GM21737 (cell line): ENCODE results near the gene SLC7A6.

ENCODE experiments used
- ATAC-seq: cut with Tn5 transposase; IDR thresholded peaks from one replicate; pipeline ENCODE4 v1.9.1; 2021; ENCODE audit warnings: mild to moderate bottlenecking, moderate library complexity; ENCODE audit not compliant: unreplicated experiment

SLC7A6 gene

DNA sequence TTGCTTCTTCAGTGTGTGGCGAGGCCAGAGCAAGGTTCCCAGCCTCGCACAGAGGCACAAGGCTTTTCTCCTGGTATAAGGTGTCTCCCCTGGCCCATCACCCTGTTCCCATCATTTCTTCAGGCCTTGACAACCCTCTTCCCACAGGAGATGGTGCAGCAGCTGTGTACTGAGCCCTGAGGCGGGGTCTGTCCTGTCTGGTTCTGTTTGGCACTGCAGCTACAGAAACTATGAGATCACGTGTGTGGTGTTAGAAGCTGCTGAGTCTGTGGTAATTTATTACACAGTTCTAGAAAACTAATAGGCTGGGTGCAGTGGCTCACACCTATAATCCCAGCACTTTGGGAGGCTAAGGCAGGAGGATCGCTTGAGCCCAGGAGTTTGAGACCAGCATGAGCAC lies 11.9 kb upstream of the SLC7A6 start:
- no peak for ATAC-seq

DNA sequence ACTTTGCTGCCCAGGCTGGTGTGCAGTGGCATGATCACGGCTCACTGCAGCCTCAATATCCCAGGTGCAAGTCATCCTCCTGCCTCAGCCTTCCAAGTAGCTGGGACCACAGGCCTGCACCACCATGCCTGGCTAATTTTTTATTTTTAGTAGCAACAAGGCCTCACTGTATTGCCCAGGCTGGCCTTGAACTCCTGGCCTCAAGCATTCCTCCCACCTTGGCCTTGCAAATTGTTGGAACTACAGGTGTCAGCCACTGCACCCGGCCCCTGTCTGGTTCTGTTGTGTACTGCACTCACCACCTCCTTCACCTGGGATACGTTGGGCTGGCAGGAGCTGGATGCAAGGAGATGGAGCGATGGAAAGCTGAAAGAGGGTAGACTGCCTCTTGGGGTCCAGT lies 10.6 kb upstream of the SLC7A6 start:
- ATAC-seq = no peak

DNA sequence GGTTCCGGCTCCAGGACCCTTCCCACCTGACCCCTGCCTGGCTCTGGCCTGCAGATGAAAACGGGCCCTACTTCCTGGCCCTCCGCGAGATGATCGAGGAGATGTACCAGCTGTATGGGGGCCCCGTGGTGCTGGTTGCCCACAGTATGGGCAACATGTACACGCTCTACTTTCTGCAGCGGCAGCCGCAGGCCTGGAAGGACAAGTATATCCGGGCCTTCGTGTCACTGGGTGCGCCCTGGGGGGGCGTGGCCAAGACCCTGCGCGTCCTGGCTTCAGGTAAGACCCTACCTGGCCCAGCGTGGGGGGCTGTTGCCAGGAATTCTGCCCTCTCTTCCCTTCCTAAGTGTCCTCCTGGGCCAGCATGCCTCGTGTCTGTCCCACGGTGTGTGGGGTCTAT lies 8.6 kb upstream of the SLC7A6 start:
- ATAC-seq = no peak

GRCh38 chr16:68257251-68257905 lies 6.9 kb upstream of the SLC7A6 start:
- peak; percentile 55 for ATAC-seq

DNA sequence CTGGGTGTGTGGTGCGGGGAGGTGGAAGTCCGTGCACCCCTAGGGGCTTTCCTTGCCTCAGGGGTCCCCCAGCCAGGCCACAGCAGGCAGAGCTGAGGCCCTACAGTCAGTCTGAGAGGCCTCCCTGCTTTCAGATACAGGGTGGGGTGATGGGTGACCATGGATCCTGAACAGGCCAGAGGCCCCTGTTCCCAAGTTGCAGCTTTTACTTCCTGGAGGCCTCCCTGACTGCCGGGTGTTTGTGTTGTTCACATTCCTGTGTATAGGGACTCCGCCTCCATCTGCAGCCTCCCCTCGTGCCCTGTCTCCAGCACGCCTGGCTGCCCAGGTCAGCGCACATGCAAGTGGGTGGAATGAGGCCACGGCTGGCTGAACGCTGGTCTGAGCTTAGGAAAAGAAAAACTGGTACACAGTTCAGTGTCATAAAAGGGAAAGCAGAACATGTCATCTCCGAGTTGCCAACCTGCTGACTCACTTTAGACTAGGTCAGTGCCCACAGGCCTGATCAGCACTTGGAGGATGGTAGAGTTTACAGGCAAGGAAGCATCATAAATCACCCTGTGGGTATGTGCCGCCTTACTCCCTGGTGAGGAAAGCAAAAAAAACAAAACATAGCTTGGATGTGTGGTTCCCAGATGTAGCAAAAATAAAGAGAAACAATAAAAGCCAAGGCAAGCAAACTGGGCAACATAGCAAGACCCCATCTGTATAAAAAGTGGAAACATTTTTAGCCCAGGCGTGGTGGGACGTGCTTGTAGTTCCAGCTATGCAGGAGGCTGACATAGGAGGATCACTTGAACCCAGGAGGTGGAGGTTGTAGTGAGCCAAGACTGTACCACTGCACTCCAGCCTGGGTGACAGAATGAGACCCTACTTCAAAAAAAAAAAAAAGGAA lies 6.2 kb upstream of the SLC7A6 start:
- peak; percentile 15 for ATAC-seq

DNA sequence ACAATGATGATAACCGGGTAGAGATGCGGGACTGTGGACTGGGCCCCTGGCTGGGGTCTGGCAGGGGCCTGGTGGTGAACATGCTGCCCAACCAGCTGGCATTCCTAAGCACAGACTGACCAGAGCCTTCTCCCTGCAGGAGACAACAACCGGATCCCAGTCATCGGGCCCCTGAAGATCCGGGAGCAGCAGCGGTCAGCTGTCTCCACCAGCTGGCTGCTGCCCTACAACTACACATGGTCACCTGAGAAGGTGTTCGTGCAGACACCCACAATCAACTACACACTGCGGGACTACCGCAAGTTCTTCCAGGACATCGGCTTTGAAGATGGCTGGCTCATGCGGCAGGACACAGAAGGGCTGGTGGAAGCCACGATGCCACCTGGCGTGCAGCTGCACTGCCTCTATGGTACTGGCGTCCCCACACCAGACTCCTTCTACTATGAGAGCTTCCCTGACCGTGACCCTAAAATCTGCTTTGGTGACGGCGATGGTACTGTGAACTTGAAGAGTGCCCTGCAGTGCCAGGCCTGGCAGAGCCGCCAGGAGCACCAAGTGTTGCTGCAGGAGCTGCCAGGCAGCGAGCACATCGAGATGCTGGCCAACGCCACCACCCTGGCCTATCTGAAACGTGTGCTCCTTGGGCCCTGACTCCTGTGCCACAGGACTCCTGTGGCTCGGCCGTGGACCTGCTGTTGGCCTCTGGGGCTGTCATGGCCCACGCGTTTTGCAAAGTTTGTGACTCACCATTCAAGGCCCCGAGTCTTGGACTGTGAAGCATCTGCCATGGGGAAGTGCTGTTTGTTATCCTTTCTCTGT lies 5.1 kb upstream of the SLC7A6 start:
- ATAC-seq = no peak

DNA sequence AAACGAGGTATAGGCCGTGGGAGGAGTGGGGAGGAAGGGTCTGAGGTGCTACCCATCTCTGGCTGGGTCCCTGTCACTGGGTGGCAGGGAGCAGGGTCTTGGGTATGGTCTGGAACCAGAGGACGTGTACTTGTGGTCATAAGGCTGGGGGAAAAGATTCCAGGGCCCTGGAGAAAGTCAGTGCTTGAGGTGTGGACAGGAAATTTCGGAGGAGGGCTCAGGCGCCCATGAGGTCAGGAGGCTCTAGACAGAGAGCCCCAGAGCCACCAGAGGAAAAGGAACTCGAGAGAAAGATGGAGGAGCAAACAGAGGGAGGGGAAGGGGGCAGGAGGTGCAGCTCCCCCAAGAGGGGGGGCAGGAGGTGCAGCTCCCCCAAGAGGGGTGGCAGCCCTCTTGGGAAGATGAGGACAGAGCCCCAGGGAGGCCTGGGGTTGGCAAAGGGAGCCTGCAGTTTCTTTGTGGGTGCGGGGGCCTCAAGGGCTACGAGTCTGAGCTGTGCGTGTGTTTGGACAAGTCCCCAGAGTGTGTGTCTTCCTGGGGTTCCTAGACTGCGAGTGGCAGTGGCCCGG lies 683 bp upstream of the SLC7A6 start:
- peak; percentile 10 for ATAC-seq

GRCh38 chr16:68265078-68265920 lies 973 bp downstream of the SLC7A6 start:
- no peak for ATAC-seq

DNA sequence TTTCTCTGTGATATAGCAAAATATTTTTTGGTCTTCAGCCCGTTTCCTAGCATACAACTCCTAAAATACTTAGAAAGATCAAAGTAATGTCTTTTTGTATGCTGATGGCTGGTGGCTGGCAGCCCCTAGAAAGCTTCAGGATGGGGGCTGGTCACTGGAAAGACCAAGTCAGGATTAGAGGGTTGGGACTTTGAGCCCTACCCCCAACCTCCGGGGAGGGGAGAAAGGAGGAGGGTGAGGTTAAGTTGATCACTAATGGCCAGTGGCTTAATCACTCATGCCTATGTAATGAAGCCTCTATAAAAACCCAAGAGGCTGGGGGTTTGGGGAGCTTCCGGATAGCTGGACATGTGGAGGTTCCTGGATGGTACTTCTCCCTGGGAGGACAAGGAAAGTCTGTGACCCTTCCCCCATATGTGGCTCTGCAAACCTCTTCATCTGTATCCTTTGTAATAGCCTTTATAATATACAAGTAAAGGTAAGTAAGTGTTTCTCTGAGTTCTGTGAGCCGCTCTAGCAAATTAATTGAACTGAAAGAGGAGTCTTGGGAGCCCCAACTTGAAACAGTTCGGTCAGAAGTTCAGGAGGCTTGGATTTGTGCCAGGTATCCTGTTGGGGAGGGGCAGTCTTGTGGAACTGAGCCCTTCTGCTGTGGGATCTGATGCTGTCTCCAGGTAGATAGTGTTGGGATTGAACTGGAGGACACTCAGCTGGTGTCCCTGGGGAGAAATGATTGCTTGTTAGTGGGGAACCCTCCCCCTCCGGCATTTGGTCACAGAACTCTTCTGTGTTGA lies 3.5 kb downstream of the SLC7A6 start:
- ATAC-seq = no peak

- no peak for ATAC-seq
These were observed 5.5 kb downstream of the SLC7A6 start for GRCh38 chr16:68269793-68270192.

GRCh38 chr16:68270353-68270752 lies 6.0 kb downstream of the SLC7A6 start:
- no peak for ATAC-seq

GRCh38 chr16:68272507-68273209 lies 8.3 kb downstream of the SLC7A6 start:
- no peak for ATAC-seq

DNA sequence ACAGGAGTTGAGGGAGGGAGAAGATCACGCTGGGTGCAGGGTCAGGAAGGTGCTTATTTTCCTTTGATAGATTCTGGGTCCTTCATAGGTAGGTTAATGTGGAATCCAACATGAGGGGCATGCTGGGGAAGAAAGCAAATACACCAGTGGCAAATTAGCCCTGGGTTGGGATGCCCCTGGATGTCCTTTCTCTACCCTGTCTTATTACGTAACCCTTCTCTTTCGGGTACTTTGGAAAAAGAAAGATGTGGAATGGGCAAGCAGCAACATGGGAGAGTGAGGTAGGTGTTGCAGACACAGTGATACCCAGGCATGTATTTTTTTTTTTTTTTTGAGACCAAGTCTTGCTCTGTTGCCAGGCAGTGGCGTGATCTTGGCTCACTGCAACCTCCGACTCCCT lies 9.1 kb downstream of the SLC7A6 start:
- ATAC-seq = no peak

DNA sequence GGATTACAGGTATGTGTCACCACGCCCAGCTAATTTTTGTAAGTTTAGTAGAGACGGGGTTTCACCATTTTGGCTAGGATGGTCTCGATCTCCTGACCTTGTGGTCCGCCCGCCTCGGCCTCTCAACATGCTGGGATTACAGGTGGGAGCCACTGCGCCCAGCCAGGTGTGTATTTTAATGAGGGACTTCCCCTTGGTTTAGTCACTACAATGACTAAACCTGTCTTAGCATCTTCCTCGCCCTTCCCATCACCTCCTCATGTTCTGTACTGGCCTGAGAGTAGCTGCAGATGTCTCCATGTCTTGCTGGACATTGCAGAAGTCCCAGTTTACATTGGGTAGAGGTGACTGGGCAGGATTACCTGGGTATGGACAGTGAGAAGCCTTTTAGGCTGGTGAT lies 9.6 kb downstream of the SLC7A6 start:
- no peak for ATAC-seq

DNA sequence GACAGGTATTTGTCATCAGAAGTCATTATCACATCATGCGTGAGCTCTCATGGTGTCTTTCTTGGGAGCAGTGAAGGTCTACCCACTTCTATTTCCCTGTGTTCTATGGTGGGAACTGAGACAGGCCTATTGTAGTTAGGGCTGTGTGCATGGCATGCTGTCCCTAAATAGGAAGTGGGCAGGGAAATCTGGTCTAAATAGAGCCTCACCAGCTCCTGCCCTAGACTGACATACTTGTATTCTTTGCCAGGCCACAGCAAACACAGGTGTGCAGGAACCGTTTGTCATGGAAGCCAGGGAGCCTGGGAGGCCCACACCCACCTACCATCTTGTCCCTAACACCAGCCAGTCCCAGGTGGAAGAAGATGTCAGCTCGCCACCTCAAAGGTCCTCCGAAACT lies 10.1 kb downstream of the SLC7A6 start:
- no peak for ATAC-seq

GRCh38 chr16:68275611-68276191 lies 11.4 kb downstream of the SLC7A6 start:
- peak; percentile 42 for ATAC-seq

DNA sequence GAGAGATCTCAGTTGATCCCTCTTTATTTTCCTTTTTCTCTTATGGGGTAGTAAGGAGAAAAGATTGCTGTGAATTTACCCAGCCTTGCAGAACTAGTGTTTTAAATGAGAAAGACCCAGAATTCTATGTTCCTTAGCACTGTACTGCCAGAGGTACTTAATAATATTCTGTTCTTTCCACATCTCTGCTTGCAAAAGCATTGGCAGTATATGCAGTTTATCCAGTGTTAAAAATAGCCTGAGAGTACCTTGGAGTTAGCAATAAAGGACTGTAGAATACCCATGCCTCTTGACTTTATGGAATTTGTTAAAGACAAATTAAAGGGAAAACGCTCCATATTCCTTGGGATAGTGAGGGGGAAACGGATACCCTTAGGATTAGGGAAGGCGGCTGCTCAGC lies 11.9 kb downstream of the SLC7A6 start:
- no peak for ATAC-seq

GRCh38 chr16:68279726-68280558 lies 15.6 kb downstream of the SLC7A6 start:
- ATAC-seq = no peak
